ENCODE data around the gene SPON1.

The SPON1 gene

GRCh38 chr11:14001597-14001996, 39.1 kb downstream of the SPON1 start:
- no peak overlapping the region for H2AFZ ChIP-seq (ENCODE audit: low read depth, low read length, severe bottlenecking)
- TF ChIP-seq, protein P1, sequence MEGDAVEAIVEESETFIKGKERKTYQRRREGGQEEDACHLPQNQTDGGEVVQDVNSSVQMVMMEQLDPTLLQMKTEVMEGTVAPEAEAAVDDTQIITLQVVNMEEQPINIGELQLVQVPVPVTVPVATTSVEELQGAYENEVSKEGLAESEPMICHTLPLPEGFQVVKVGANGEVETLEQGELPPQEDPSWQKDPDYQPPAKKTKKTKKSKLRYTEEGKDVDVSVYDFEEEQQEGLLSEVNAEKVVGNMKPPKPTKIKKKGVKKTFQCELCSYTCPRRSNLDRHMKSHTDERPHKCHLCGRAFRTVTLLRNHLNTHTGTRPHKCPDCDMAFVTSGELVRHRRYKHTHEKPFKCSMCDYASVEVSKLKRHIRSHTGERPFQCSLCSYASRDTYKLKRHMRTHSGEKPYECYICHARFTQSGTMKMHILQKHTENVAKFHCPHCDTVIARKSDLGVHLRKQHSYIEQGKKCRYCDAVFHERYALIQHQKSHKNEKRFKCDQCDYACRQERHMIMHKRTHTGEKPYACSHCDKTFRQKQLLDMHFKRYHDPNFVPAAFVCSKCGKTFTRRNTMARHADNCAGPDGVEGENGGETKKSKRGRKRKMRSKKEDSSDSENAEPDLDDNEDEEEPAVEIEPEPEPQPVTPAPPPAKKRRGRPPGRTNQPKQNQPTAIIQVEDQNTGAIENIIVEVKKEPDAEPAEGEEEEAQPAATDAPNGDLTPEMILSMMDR (IDR thresholded peaks at IDR 0.05; ENCODE audit: insufficient read depth, low read length, poor library complexity, severe bottlenecking), result no peak
- no peak for TF ChIP-seq EZH2phosphoT487 (conservative IDR thresholded peaks at IDR 0.05; ENCODE audit: low read length)

GRCh38 chr11:14007566-14007965, 45.0 kb downstream of the SPON1 start:
- Histone ChIP-seq H3K27ac (ENCODE audit: low read depth, low read length) (no peak overlapping the region), H3K9me2 (replicated peaks; ENCODE audit: insufficient read depth, low read length) (no peaks in the 10 kb centered on the region), H3K27me3 (ENCODE audit: low read length) (no peaks in the 10 kb centered on the region), H3K9ac (ENCODE audit: low read length) (no peak overlapping the region), H3K4me3 (ENCODE audit: insufficient read depth, low read length, poor library complexity, severe bottlenecking) (no peak overlapping the region), H3K79me2 (ENCODE audit: insufficient read depth, low read length) (no peaks in the 10 kb centered on the region), H4K20me1 (ENCODE audit: low read depth, low read length) (no peaks in the 10 kb centered on the region), H3K4me2 (ENCODE audit: low read depth, low read length, poor library complexity, severe bottlenecking) (no peak overlapping the region), H3F3A (ENCODE audit: insufficient read depth) (no peaks in the 10 kb centered on the region), H2AFZ (ENCODE audit: low read depth, low read length, severe bottlenecking) (no peak overlapping the region), H3K9me3 (ENCODE audit: insufficient read depth, low read length) (no peaks in the 10 kb centered on the region), H3K36me3 (ENCODE audit: low read length) (no peaks in the 10 kb centered on the region)
- TF ChIP-seq, protein P1 (IDR thresholded peaks at IDR 0.05; ENCODE audit: insufficient read depth, low read length, poor library complexity, severe bottlenecking), result no peak
- no peak for TF ChIP-seq EZH2phosphoT487 (conservative IDR thresholded peaks at IDR 0.05; ENCODE audit: low read length)

More at GRCh38 chr11:14001597-14001996, 39.1 kb downstream of the SPON1 start:
- Histone ChIP-seq H3K36me3 (ENCODE audit: low read length) (no peaks in the 10 kb centered on the region), H3K79me2 (ENCODE audit: insufficient read depth, low read length) (no peaks in the 10 kb centered on the region), H3K9me3 (ENCODE audit: insufficient read depth, low read length) (no peaks in the 10 kb centered on the region), H3K4me3 (ENCODE audit: insufficient read depth, low read length, poor library complexity, severe bottlenecking) (no peak overlapping the region), H3K27ac (ENCODE audit: low read depth, low read length) (no peak overlapping the region), H3F3A (ENCODE audit: insufficient read depth) (no peaks in the 10 kb centered on the region), H3K27me3 (ENCODE audit: low read length) (no peaks in the 10 kb centered on the region), H3K4me2 (ENCODE audit: low read depth, low read length, poor library complexity, severe bottlenecking) (no peak overlapping the region), H3K9me2 (replicated peaks; ENCODE audit: insufficient read depth, low read length) (no peaks in the 10 kb centered on the region), H4K20me1 (ENCODE audit: low read depth, low read length) (no peaks in the 10 kb centered on the region), H3K9ac (ENCODE audit: low read length) (no peak overlapping the region)

DNA sequence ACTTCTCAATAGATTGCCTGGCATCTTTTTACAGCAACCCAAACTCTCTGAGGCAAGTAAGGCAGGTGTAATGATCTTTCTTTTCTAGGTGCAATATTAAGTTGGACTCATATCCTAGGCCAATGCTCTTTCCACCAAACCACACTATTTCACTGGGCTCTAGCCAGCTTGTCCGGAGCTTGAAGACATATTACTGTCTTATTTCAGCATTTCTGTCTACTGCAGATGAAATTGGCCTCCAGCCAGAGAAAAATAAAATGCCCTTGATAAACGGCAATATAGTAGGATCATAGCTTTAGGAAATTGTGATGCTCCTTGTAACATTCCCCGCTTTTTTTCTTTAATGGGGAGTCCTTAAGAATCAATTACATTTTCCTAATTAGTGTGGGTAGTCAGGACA, 48.1 kb downstream of the SPON1 start:
- TF ChIP-seq EZH2phosphoT487 (conservative IDR thresholded peaks at IDR 0.05; ENCODE audit: low read length), result no peak
- TF ChIP-seq, protein P1 (IDR thresholded peaks at IDR 0.05; ENCODE audit: insufficient read depth, low read length, poor library complexity, severe bottlenecking), result no peak

More for the DNA sequence above, 48.1 kb downstream of the SPON1 start:
- no peaks in the 10 kb centered on the region for H3K79me2 ChIP-seq (ENCODE audit: insufficient read depth, low read length)
- H3K36me3 ChIP-seq (ENCODE audit: low read length), result no peaks in the 10 kb centered on the region
- no peak overlapping the region for H3K9ac ChIP-seq (ENCODE audit: low read length)
- no peak overlapping the region for H3K4me2 ChIP-seq (ENCODE audit: low read depth, low read length, poor library complexity, severe bottlenecking)
- H3K27ac ChIP-seq (ENCODE audit: low read depth, low read length), result no peak overlapping the region
- no peak overlapping the region for H3K4me3 ChIP-seq (ENCODE audit: insufficient read depth, low read length, poor library complexity, severe bottlenecking)
- H3K9me2 ChIP-seq (replicated peaks; ENCODE audit: insufficient read depth, low read length), result no peaks in the 10 kb centered on the region
- H3K27me3 ChIP-seq (ENCODE audit: low read length), result no peaks in the 10 kb centered on the region
- H3F3A ChIP-seq (ENCODE audit: insufficient read depth), result no peaks in the 10 kb centered on the region
- H2AFZ ChIP-seq (ENCODE audit: low read depth, low read length, severe bottlenecking), result no peak overlapping the region
- H4K20me1 ChIP-seq (ENCODE audit: low read depth, low read length), result no peaks in the 10 kb centered on the region
- no peaks in the 10 kb centered on the region for H3K9me3 ChIP-seq (ENCODE audit: insufficient read depth, low read length)
